WTC11 (cell line): Measurements from ENCODE around the gene RBPJ. TPM values are rescaled to one million over a fixed set of nuclear protein-coding genes. Genes with fewer than 3 reads are reported as not detected.
"Not testable (repeated sequence)": the region's sequence is repeated elsewhere in the genome, so short reads cannot be mapped to it uniquely, and the experiment has no call there.

Source experiments
- ATAC-seq: fragments of 200-7000 bp; cut with Tn5 transposase; 2 replicates; pipeline ENCODE4 v1.10.0; 2021; ENCODE audit warnings: mild to moderate bottlenecking, moderate library complexity
- CTCF ChIA-PET: fragments of 300-600 bp; sonication (Branson Sonifier 250); formaldehyde crosslinking; loops from one replicate; lab custom pipeline; 2021; ENCODE audit warnings: antibody characterized with exemption; lab: Charles Lee
- POLR2A ChIA-PET: fragments of 350-600 bp; sonication (Branson Sonifier 250); formaldehyde crosslinking; loops from one replicate; lab custom pipeline; 2021; ENCODE audit warnings: antibody characterized with exemption; lab: Charles Lee
- DNase-seq: peaks from one replicate; pipeline ENCODE4 v3.0.0; 2021; ENCODE audit warnings: low spot score
- H3K27ac Mint-ChIP-seq: 2 replicates; pipeline ENCODE4 v1.8.0; 2021; ENCODE audit warnings: mixed read lengths
- H3K27me3 Mint-ChIP-seq: 2 replicates; pipeline ENCODE4 v1.8.0; 2021; ENCODE audit warnings: low read depth, mild to moderate bottlenecking, moderate library complexity, mixed read lengths
- H3K36me3 Mint-ChIP-seq: 2 replicates; pipeline ENCODE4 v1.8.0; 2021; ENCODE audit warnings: mixed read lengths
- H3K4me1 Mint-ChIP-seq: 2 replicates; pipeline ENCODE4 v1.8.0; 2022; ENCODE audit warnings: mixed read lengths
- H3K4me3 Mint-ChIP-seq: 2 replicates; pipeline ENCODE4 v1.8.0; 2021; ENCODE audit warnings: mild to moderate bottlenecking, moderate library complexity, mixed read lengths
- H3K9me3 Mint-ChIP-seq: 2 replicates; pipeline ENCODE4 v1.8.0; 2021; ENCODE audit warnings: mixed read lengths
- ATF6 ChIP-seq: sonication (generic); formaldehyde crosslinking; IDR thresholded peaks from 2 replicates; pipeline ENCODE4 v1.8.1; 2023; ENCODE audit warnings: mild to moderate bottlenecking, missing genetic modification reagents
- CBFB ChIP-seq: sonication (generic); formaldehyde crosslinking; IDR thresholded peaks from 2 replicates; pipeline ENCODE4 v1.8.1; 2022; ENCODE audit warnings: mild to moderate bottlenecking, low read depth, missing genetic modification reagents
- CREM ChIP-seq: sonication (generic); formaldehyde crosslinking; IDR thresholded peaks from 2 replicates; pipeline ENCODE4 v1.8.1; 2022; ENCODE audit warnings: mild to moderate bottlenecking, missing genetic modification reagents, moderate library complexity
- ELF4 ChIP-seq: sonication (generic); formaldehyde crosslinking; IDR thresholded peaks from 2 replicates; pipeline ENCODE4 v1.8.1; 2022; ENCODE audit warnings: low read depth, mild to moderate bottlenecking, moderate library complexity, missing genetic modification reagents
- ERG ChIP-seq: fragments of 250-450 bp; sonication (Bioruptor Pico); IDR thresholded peaks from 2 replicates; pipeline ENCODE4 v1.8.0; 2021; ENCODE audit warnings: mild to moderate bottlenecking
- FOXK1 ChIP-seq: sonication (generic); formaldehyde crosslinking; IDR thresholded peaks from 2 replicates; pipeline ENCODE4 v1.8.0; 2022; ENCODE audit warnings: mild to moderate bottlenecking, moderate library complexity, missing genetic modification reagents
- GABPB1 ChIP-seq: sonication (generic); formaldehyde crosslinking; IDR thresholded peaks from 2 replicates; pipeline ENCODE4 v1.8.1; 2023; ENCODE audit warnings: mild to moderate bottlenecking, missing genetic modification reagents
- GRHL2 ChIP-seq: fragments of 250-450 bp; sonication (Bioruptor Pico); IDR thresholded peaks from 2 replicates; pipeline ENCODE4 v1.8.0; 2022; ENCODE audit warnings: mild to moderate bottlenecking, moderate library complexity; ENCODE audit not compliant: insufficient replicate concordance, severe bottlenecking
- JAZF1 ChIP-seq: fragments of 250-450 bp; sonication (Bioruptor Pico); IDR thresholded peaks from 2 replicates; pipeline ENCODE4 v1.9.0; 2021; ENCODE audit warnings: moderate library complexity, mild to moderate bottlenecking, inconsistent platforms
- KAT7 ChIP-seq: sonication (generic); formaldehyde crosslinking; IDR thresholded peaks from 2 replicates; pipeline ENCODE4 v1.8.1; 2023; ENCODE audit warnings: missing genetic modification reagents, mild to moderate bottlenecking, borderline replicate concordance
- MAX ChIP-seq: sonication (generic); formaldehyde crosslinking; IDR thresholded peaks from 2 replicates; pipeline ENCODE4 v1.8.0; 2022; ENCODE audit warnings: mild to moderate bottlenecking, missing genetic modification reagents
- SMAD4 ChIP-seq: sonication (generic); formaldehyde crosslinking; IDR thresholded peaks from 2 replicates; pipeline ENCODE4 v1.8.0; 2022; ENCODE audit warnings: mild to moderate bottlenecking, missing genetic modification reagents
- TEAD1 ChIP-seq: sonication (generic); formaldehyde crosslinking; IDR thresholded peaks from 2 replicates; pipeline ENCODE4 v1.8.0; 2022; ENCODE audit warnings: mild to moderate bottlenecking, missing genetic modification reagents
- ZNF317 ChIP-seq: sonication (generic); formaldehyde crosslinking; IDR thresholded peaks from 2 replicates; pipeline ENCODE4 v1.8.1; 2023; ENCODE audit warnings: low read depth, mild to moderate bottlenecking, moderate library complexity, missing genetic modification reagents, borderline replicate concordance
- ZNF416 ChIP-seq: fragments of 250-450 bp; sonication (Bioruptor Pico); IDR thresholded peaks from 2 replicates; pipeline ENCODE4 v1.9.0; 2021; ENCODE audit warnings: mild to moderate bottlenecking, inconsistent platforms
- total RNA-seq: library from RNA; stranded (reverse); gene quantifications from 3 replicates; pipeline ENCODE4 v1.2.3, GENCODE V29; 2021
- TF ChIP-seq, protein P1 (sequence below): sonication (generic); formaldehyde crosslinking; IDR thresholded peaks from 2 replicates; pipeline ENCODE4 v1.8.1; 2022; ENCODE audit warnings: mild to moderate bottlenecking, moderate library complexity, missing genetic modification reagents
- TF ChIP-seq, protein P2 (sequence below): fragments of 250-450 bp; sonication (Bioruptor Pico); IDR thresholded peaks from 2 replicates; pipeline ENCODE4 v1.9.0; 2021; ENCODE audit warnings: mild to moderate bottlenecking
- TF ChIP-seq, protein P3 (sequence below): sonication (generic); formaldehyde crosslinking; IDR thresholded peaks from 2 replicates; pipeline ENCODE4 v1.8.1; 2023; ENCODE audit warnings: mild to moderate bottlenecking, moderate library complexity, missing genetic modification reagents
- TF ChIP-seq, protein P4 (sequence below): sonication (generic); formaldehyde crosslinking; IDR thresholded peaks from 2 replicates; pipeline ENCODE4 v1.8.0; 2023; ENCODE audit warnings: mild to moderate bottlenecking, missing genetic modification reagents

RBPJ gene
- total RNA-seq, 1 experiment from 2014 or later, result 163 TPM

GRCh38 chr4:26356081-26356501 lies 35.3 kb downstream of the RBPJ start (continued):
- TF ChIP-seq ERG, result no peak
- TF ChIP-seq CREM (CRISPR knock-in tag), result no peak
- TF ChIP-seq, protein P1, sequence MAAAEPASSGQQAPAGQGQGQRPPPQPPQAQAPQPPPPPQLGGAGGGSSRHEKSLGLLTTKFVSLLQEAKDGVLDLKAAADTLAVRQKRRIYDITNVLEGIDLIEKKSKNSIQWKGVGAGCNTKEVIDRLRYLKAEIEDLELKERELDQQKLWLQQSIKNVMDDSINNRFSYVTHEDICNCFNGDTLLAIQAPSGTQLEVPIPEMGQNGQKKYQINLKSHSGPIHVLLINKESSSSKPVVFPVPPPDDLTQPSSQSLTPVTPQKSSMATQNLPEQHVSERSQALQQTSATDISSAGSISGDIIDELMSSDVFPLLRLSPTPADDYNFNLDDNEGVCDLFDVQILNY, result no peak

DNA sequence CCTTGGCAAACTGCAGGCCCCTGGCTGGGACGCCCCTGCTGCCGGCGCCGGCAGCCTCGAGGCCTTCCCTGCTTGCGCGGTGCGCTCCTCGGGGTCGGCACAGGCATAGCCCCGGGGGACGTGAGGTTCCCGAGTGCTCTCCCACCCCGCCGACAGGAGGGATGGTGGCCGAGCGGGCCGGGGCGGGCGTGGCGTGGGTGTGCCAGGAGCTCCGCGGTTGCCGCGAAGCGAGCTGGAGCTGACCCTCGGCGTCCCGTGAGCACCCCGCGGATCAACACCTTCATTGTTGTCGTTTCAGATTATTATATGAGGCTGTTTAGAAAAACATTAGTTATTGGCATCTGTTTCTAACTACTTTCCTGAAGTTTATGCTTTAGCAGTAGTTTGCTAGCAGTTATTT lies 38.7 kb downstream of the RBPJ start:
- not testable (repeated sequence) for H3K27me3 Mint-ChIP-seq
- ATAC-seq, result peak; percentile 77
- DNase-seq, result peak; percentile 29

GRCh38 chr4:26360273-26360672 lies 39.5 kb downstream of the RBPJ start:
- DNase-seq, result no peak
- Mint-ChIP-seq H3K4me3 (peak overlapping the region; percentile 2; the same call in 1 of the 2 replicates), H3K9me3 (no peaks in the 10 kb centered on the region), H3K4me1 (peaks cover 35% of the 10 kb centered on the region), H3K36me3 (no peaks in the 10 kb centered on the region), H3K27me3 (no peaks in the 10 kb centered on the region), H3K27ac (peak overlapping the region; percentile 22)
- ChIA-PET CTCF (interaction anchor here (0.7 kb wide), 1 partner anchor 31 kb away, joined by 3 read pairs; no protein-coding TSS in a partner anchor), POLR2A (interaction anchor here (0.6 kb wide), 1 partner anchor 12 kb away, joined by 3 read pairs; no protein-coding TSS in a partner anchor)
- TF ChIP-seq MAX, result no peak
- TF ChIP-seq TEAD1 (CRISPR knock-in tag), result no peak
- TF ChIP-seq ELF4 (CRISPR knock-in tag), result no peak
- TF ChIP-seq SMAD4 (CRISPR knock-in tag), result no peak
- TF ChIP-seq, protein P2, sequence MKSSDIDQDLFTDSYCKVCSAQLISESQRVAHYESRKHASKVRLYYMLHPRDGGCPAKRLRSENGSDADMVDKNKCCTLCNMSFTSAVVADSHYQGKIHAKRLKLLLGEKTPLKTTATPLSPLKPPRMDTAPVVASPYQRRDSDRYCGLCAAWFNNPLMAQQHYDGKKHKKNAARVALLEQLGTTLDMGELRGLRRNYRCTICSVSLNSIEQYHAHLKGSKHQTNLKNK (CRISPR knock-in tag), result no peak
- TF ChIP-seq JAZF1 (CRISPR knock-in tag), result no peak
- no peak for TF ChIP-seq CBFB (CRISPR knock-in tag)
- no peak for TF ChIP-seq GRHL2 (CRISPR knock-in tag)
- no peak for ATAC-seq

More for the DNA sequence above, 38.7 kb downstream of the RBPJ start:
- POLR2A ChIA-PET, H3K9me3 Mint-ChIP-seq, CTCF ChIA-PET, H3K36me3 Mint-ChIP-seq, H3K4me3 Mint-ChIP-seq, H3K27ac Mint-ChIP-seq: not testable (repeated sequence)
- peaks cover 34% of the 10 kb centered on the region for H3K4me1 Mint-ChIP-seq

- H3K36me3 Mint-ChIP-seq, result no peaks in the 10 kb centered on the region
- no peak for ATAC-seq
- CTCF ChIA-PET, result interaction anchor here (0.7 kb wide), 1 partner anchor 30 kb away, joined by 3 read pairs; no protein-coding TSS in a partner anchor
- TF ChIP-seq ZNF416 (CRISPR knock-in tag), result no peak
- no peak for TF ChIP-seq ATF6 (CRISPR knock-in tag)
- TF ChIP-seq ZNF317 (CRISPR knock-in tag), result no peak
- TF ChIP-seq, protein P3, sequence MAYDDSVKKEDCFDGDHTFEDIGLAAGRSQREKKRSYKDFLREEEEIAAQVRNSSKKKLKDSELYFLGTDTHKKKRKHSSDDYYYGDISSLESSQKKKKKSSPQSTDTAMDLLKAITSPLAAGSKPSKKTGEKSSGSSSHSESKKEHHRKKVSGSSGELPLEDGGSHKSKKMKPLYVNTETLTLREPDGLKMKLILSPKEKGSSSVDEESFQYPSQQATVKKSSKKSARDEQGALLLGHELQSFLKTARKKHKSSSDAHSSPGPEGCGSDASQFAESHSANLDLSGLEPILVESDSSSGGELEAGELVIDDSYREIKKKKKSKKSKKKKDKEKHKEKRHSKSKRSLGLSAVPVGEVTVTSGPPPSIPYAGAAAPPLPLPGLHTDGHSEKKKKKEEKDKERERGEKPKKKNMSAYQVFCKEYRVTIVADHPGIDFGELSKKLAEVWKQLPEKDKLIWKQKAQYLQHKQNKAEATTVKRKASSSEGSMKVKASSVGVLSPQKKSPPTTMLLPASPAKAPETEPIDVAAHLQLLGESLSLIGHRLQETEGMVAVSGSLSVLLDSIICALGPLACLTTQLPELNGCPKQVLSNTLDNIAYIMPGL (CRISPR knock-in tag), result no peak
- TF ChIP-seq, protein P4, sequence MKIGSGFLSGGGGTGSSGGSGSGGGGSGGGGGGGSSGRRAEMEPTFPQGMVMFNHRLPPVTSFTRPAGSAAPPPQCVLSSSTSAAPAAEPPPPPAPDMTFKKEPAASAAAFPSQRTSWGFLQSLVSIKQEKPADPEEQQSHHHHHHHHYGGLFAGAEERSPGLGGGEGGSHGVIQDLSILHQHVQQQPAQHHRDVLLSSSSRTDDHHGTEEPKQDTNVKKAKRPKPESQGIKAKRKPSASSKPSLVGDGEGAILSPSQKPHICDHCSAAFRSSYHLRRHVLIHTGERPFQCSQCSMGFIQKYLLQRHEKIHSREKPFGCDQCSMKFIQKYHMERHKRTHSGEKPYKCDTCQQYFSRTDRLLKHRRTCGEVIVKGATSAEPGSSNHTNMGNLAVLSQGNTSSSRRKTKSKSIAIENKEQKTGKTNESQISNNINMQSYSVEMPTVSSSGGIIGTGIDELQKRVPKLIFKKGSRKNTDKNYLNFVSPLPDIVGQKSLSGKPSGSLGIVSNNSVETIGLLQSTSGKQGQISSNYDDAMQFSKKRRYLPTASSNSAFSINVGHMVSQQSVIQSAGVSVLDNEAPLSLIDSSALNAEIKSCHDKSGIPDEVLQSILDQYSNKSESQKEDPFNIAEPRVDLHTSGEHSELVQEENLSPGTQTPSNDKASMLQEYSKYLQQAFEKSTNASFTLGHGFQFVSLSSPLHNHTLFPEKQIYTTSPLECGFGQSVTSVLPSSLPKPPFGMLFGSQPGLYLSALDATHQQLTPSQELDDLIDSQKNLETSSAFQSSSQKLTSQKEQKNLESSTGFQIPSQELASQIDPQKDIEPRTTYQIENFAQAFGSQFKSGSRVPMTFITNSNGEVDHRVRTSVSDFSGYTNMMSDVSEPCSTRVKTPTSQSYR (CRISPR knock-in tag), result no peak
- TF ChIP-seq FOXK1 (CRISPR knock-in tag), result no peak
- no peak for TF ChIP-seq GABPB1 (CRISPR knock-in tag)
- TF ChIP-seq KAT7 (CRISPR knock-in tag), result no peak
These were observed 40.0 kb downstream of the RBPJ start for GRCh38 chr4:26360864-26361263.

More at GRCh38 chr4:26360864-26361263, 40.0 kb downstream of the RBPJ start:
- Mint-ChIP-seq H3K9me3 (no peaks in the 10 kb centered on the region), H3K27me3 (no peaks in the 10 kb centered on the region), H3K4me3 (no peak overlapping the region), H3K4me1 (peaks cover 37% of the 10 kb centered on the region), H3K27ac (peak overlapping the region; percentile 68; the same call in 1 of the 2 replicates)
- POLR2A ChIA-PET, result interaction anchor here (0.6 kb wide), 2 partner anchors 11 to 309 kb away, joined by 3 to 5 read pairs; no protein-coding TSS in a partner anchor
- no peak for DNase-seq
